AG08396 (cell line): ENCODE data around the gene ESF1.
"Not testable (repeated sequence)": the region's sequence is repeated elsewhere in the genome, so short reads cannot be mapped to it uniquely, and the experiment has no call there.

Experiments
- DNase-seq: peaks from one replicate; pipeline ENCODE4 v3.0.0; 2012; ENCODE audit warnings: low spot score, mixed read lengths

Gene ESF1

DNA sequence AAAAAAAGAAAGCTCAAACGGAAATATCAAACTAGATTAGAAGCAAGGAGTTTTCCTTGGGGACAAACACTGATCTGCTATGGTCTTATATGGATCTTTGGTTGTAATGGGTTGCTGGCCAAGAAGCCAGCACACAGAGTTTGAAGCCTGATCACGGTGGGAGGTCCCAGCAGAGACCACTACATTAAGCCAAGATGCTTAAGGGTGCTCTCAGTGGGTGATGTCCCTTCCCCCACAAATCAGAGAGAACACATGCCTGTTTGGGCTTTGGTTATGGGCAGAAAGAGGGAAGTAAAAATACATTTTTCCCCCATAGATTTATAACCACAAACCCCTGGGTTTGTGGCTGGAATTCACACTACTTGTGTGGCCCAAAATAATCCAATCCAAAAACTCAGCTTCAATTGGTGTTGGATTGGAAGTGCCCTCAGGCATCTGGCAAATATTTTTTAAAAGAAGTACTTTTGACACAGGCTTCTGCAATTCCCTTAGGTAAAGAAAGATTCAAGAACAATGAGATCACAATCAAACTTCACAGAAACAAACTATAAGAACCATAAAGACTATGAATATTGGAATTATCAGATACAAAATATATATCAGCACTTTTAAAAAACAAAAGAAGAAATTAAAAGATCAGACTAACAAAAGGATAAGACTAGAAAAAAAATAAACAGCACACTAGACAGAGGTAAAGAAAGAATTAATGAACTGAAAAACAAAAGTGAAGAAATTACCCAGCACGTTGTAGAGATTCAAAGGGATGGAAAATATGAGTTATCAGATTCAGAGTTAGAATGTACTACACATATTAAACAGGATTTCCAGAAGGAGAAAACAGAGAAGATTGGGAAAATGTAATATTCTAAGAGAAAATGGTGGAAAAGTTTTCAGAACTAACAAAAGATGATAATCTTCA is 44.7 kb downstream of the ESF1 start:
- no peak for DNase-seq

GRCh38 chr20:13738187-13738586 is 46.5 kb downstream of the ESF1 start:
- DNase-seq: not testable (repeated sequence)

GRCh38 chr20:13736436-13737191 is 48.1 kb downstream of the ESF1 start:
- peak; percentile 47 for DNase-seq

DNA sequence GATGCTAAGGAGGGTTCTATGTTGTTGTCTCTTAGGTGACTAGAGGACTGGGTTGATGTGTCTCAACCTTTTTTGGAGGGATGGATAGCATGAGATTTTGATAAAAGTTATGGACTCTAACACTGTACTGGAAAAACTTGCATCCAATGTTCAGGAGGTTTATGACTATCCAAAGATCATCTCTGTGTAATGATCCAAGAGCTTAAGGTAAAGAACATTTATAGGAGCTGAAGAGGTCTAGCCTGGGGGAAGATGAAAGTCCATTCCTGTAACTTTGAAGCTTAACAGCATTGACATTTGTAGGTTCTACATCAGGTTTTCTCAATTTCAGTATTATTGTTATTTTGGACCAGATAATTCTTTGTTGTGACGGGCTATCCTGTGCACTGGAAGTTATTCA is 48.9 kb downstream of the ESF1 start:
- no peak for DNase-seq

DNA sequence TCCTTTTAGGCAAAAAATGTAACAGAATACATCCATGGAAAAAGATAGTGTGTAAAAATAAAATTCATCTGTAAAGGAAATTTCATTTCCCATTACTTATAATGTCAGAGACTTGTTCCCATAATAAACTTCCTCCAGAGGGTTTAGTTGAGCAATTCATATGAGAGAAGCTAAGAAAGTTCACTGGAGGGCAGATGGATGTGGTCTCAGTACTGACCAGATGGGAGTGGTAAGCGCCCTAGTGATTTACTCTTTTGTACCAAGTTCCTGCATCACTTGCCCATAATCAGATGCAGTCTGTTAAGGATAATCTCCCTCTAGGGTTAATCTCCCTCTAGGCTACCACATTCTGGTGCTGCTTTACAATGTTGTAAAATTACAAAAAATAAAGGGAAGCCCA is 61.7 kb downstream of the ESF1 start:
- no peak for DNase-seq

DNA sequence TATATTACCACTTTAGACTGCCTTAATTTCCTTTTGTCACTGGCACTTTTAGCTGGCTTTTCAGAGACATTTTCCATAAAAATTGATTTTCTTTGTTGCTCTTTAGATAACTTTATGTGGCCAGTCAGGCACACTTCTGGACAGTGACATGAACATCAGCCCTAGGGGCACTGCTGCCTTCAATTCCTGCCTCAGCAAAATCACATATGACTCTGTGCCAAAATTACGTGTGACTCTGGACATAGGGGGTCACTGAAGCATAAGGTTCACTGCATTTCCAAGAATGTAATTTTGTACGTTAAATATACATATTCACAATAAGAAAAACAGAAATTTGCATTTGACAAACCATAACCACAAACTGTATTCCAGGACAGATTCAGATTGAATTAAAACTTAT is 66.5 kb downstream of the ESF1 start:
- DNase-seq: no peak

GRCh38 chr20:13717631-13718044 is 67.1 kb downstream of the ESF1 start:
- no peak for DNase-seq

DNA sequence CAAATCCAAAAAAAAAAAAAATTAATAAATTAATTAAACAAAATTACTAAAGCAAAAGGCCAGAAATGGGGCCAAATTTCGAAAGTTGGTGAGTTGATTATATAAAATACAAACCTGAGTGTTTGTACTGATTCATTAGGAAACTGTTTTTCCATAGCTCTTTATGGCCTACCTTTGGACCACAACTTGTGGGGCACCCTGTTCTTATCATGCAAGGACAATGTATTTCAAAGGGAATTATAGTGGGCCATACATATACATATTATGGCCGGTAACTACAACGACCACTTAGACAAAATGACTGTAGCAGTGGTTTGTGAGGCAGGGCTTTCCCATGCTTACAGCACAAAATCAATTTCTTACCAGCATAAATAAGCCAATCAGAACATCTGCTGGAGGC is 69.5 kb downstream of the ESF1 start:
- no peak for DNase-seq

- DNase-seq: no peak
Measured at GRCh38 chr20:13708234-13708633, 76.5 kb downstream of the ESF1 start.

GRCh38 chr20:13703265-13703664 is 81.5 kb downstream of the ESF1 start:
- DNase-seq: no peak

- no peak for DNase-seq
Measured at GRCh38 chr20:13701486-13701885, 83.2 kb downstream of the ESF1 start.

DNA sequence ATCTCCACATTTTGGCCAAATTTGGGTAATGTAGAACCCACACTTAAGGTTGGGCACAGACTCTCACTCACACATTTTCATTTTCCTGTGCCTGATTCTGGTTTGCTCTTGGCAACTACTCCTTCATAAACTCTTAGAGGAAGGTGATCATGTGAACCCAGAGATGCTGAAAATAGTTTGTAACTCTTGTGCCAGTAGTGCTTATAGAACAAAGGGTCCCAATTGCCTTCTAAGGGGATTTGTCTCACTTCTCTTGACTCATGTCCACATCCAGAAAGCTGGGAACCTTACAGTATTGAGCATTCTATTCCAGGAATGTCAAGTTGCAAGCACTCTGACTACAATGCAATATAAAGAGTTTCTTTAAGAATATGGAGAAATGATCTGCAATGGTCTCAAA is 84.0 kb downstream of the ESF1 start:
- no peak for DNase-seq

DNA sequence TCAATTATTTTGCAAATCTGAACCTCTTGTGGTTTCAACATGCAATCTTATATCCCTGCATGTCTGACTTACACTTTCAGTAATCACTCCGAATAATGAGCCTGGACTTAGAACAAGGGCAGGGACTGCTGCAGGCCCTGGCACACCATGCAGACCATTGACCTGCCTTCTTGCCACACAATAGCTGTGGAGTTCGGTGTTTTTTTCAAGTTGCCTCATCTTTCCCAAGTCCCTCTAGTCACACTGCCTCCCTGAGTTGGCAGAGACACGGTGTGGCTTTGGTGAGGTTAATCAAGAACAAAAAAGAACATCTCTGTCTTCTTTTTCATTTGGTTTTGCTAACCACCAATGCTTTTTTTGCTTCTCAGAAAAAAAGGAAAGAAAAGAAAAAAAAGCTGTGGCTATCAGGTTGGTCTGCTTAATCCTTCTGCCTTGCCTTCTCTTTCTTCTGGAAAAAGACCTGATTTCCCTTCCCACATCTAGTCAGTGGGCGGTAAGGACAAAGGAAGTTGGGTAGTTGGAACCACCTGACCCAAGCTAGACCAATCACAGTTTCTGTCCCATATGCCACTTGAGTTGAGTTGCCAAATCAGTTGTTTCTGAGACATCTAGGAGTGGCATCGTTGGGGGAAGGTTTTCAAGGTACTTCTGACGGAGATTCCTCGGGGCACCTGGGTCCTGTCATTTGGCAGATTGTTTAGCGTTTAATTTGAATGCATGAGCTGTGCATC is 90.1 kb downstream of the ESF1 start:
- DNase-seq: no peak

DNA sequence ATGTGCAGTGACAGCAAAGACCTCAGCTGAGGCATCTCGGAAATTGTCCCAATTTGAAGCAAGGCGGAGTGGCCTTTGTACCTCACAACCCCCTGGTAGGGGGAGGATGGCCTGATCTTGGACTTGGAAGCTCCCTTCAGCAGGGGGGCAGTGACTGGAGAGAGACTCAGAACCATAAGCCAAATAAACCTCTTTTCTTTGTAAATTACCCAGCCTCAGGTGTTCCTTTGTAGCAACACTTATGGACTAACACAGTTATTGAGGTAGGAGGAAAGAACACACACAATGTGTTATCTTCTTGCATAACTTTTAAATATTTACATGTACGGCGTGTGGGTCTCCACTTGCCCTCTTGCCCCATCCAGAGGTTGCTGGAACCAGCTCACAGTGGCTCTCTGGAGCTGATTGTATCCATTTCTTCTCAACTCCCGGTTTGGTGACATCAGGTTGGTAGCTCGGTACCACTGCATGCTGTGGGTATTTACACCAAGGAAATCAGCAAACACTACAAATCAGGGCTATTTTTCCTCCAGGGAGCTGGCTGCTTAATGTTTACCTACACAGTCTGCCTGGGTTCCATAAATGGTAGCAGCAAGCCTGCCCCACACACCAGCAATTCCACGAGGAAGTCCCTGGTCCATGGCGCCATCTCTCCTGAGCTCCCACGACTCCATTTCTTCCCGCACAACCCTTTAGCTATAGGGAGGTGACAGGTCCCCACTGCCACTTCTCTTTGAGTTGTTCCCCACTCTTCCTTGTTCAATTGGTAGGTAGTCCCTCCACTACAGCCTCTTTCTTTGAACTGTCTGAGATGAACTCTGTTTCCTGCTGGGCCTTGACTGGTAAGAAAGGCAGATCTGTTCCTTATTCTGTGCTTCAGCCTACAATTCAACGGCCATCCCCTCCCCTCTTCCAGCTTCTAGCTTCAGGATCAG is 91.7 kb downstream of the ESF1 start:
- no peak for DNase-seq

- DNase-seq: no peak
Measured at GRCh38 chr20:13690943-13691342, 93.8 kb downstream of the ESF1 start.

DNA sequence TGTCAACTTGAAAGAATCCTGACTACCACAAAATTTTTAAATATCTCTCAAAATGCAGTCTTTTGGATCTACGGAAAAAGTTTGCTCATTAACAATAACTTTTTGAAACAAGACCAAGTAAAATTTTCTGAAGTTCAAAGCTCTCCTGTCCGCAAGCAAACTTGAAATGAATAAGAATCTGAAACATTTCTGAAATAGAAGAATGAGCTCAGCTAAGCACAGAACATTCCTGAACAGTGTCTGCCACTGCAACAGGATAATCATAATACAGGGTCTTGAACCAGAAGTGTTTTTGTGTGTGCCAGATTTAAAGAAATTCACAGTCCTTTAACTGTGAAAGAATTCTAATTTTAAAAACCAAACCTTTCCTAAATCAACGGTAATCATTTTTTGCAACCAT is 96.9 kb downstream of the ESF1 start:
- no peak for DNase-seq

GRCh38 chr20:13685623-13686022 is 99.1 kb downstream of the ESF1 start:
- DNase-seq: no peak

- no peak for DNase-seq
Measured at GRCh38 chr20:13684566-13685222, 100.0 kb downstream of the ESF1 start.

DNA sequence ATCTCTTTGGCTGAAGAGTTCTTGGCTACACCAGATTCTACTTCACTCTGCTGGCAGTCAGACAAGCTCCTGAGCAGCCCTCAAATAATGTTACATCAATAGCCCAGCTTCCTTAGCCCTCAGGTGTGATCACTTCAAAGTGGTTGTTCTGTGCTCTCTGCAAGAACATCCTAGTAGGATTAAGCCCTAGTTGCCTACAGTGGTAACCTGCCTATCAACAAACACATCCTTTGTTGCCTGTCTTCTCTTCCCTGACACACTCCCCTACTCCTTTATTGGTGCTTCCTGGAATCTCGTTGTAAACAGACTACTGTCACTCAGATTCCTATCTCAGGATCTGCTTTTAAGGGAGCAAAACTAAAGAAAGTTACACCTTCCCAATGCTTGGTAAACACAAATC is 100.9 kb downstream of the ESF1 start:
- DNase-seq: no peak

- no peak for DNase-seq
Measured at GRCh38 chr20:13681248-13682125, 103.2 kb downstream of the ESF1 start.
